Endodermal cell (in vitro differentiated cells): ENCODE measurements around the gene REC8. TPM values are rescaled to one million over a fixed set of nuclear protein-coding genes. Genes with fewer than 3 reads are reported as not detected.

Experiments
- DNase-seq: peaks from one replicate; pipeline ENCODE4 v3.0.0-alpha.2; 2017
- H3K27ac ChIP-seq: 2 replicates; pipeline ENCODE4 v1.5.1; 2013; ENCODE audit warnings: mild to moderate bottlenecking, low read depth, low read length, moderate library complexity
- H3K27me3 ChIP-seq: 2 replicates; pipeline ENCODE4 v1.6.1; 2013; ENCODE audit warnings: mild to moderate bottlenecking, low read length, moderate library complexity; ENCODE audit not compliant: insufficient read depth, control insufficient read depth, poor library complexity, severe bottlenecking
- H3K36me3 ChIP-seq: 2 replicates; pipeline ENCODE4 v1.7.0; 2013; ENCODE audit warnings: mild to moderate bottlenecking, low read length, moderate library complexity; ENCODE audit not compliant: control insufficient read depth, insufficient read depth
- H3K4me1 ChIP-seq: one replicate; pipeline ENCODE4 v1.7.0; 2013; ENCODE audit warnings: low read length; ENCODE audit not compliant: control insufficient read depth, insufficient read depth
- H3K4me3 ChIP-seq: 2 replicates; pipeline ENCODE4 v1.5.1; 2013; ENCODE audit warnings: mild to moderate bottlenecking, low read length, moderate library complexity
- H3K9ac ChIP-seq: 2 replicates; pipeline ENCODE4 v1.6.1; 2013; ENCODE audit warnings: mild to moderate bottlenecking, low read length, moderate library complexity; ENCODE audit not compliant: poor library complexity, severe bottlenecking; ENCODE audit errors: extremely low read depth
- H3K9me3 ChIP-seq: 2 replicates; pipeline ENCODE4 v1.6.1; 2013; ENCODE audit warnings: mild to moderate bottlenecking, low read length, moderate library complexity; ENCODE audit not compliant: control insufficient read depth
- H3K27ac Mint-ChIP-seq: 2 replicates; pipeline ENCODE4 v1.8.0; 2020; ENCODE audit warnings: mixed read lengths
- H3K27me3 Mint-ChIP-seq: 2 replicates; pipeline ENCODE4 v1.8.0; 2021; ENCODE audit warnings: mild to moderate bottlenecking, mixed read lengths; ENCODE audit not compliant: insufficient read depth
- H3K36me3 Mint-ChIP-seq: 2 replicates; pipeline ENCODE4 v1.8.0; 2020; ENCODE audit warnings: low read depth, mixed read lengths
- H3K4me1 Mint-ChIP-seq: 2 replicates; pipeline ENCODE4 v1.8.0; 2020; ENCODE audit warnings: mixed read lengths
- H3K4me3 Mint-ChIP-seq: 2 replicates; pipeline ENCODE4 v1.8.0; 2020; ENCODE audit warnings: mild to moderate bottlenecking, moderate library complexity, mixed read lengths
- H3K9me3 Mint-ChIP-seq: 2 replicates; pipeline ENCODE4 v1.8.0; 2020; ENCODE audit warnings: mild to moderate bottlenecking, mixed read lengths
- CTCF ChIP-seq: fragments of 200-600 bp; sonication (generic); conservative IDR thresholded peaks from 2 replicates; pipeline ENCODE4 v1.5.0; 2021; ENCODE audit warnings: antibody characterized with exemption, mild to moderate bottlenecking
- WGBS, 2 experiments: methylation state at CpG; one replicate each; pipeline versions ENCODE4 v1.1.5 to v1.1.7; 2013; ENCODE audit warnings: missing lambda C conversion rate in 2 of 2, mixed read lengths in 1 of 2; ENCODE audit not compliant: insufficient coverage in 1 of 2, insufficient read length in 1 of 2; 5-methylcytosine and 5-hydroxymethylcytosine counted together
- total RNA-seq, 2 donors: library from RNA; stranded (reverse); fragmentation: NEBNext Ultra II Directional in 1 of 2; extraction: Animal tissue kit (Norgen Biotek cat#: 25700) in 1 of 2; gene quantifications; 2 replicates in 1 of 2; 3 replicates in 1 of 2; pipeline ENCODE4 v1.2.1, GENCODE V29; 2021

Gene REC8
- total RNA-seq, 2 donors from 2014 or later: 60.3 to 98.3 TPM

DNA sequence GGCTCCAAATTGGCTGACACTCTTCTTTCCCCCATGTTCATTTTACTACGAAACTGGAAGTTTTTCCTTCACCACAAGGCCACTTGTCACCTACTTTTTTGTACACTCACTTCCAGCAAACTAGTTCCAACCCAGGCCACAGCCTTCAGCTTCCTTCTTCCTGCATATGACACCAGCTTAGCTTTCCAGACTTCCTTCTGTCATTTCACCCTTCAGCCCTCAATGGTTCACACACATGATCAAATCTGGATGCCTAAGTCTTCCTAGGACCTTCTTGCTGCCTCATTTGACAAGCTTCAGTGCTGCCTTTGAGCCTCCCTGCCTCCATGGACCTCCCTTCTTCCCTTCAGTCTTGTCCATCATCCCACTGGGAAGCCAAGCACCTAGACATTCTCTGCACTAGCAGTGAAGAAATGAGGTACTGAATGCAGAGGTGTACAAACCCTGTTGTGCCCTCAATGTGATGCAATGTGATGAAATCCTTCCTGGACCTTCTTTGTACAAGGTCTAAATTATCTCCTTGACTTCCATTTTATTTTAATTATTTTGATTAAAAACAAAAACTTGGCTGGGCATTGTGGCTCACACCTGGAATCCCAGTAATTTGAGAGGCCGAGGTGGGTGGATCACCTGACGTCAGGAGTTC, 4.3 kb upstream of the REC8 start:
- 91 to 96% methylated on average over 3 of the region's 3 CpGs for WGBS, 2 experiments

DNA sequence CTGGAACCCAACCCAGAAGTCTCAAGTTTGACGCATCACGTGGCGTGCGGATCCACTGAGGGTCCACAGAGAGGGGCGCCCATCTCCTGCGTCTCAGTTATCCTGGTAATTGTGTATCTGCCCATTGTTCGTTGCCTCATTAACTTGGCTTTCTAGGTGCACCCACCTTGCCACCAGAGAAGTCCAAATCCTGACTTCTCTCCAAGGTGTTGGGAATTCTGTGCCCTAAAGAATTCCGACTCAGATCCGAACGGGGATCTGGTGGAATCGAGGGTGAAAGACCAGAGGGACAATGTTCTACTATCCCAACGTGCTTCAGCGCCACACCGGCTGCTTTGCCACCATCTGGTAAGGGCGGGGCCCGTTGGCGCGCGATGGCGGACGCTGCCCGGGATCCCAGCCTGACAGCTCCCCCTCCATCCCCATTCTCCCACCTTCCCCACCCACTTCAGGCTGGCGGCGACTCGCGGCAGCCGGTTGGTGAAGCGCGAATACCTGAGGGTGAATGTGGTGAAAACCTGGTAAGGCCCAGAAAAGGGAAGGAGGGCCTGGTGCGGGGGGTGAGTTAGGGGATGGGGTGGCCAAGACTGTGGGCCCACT, 481 bp downstream of the REC8 start:
- H3K27me3 ChIP-seq: no peaks in the 10 kb centered on the region
- peak overlapping the region; percentile 85 for H3K4me3 ChIP-seq
- H3K27ac ChIP-seq: peak overlapping the region; percentile 60
- Mint-ChIP-seq H3K4me1 (no peaks in the 10 kb centered on the region), H3K27ac (peak overlapping the region; percentile 67), H3K9me3 (no peaks in the 10 kb centered on the region), H3K4me3 (peak overlapping the region; percentile 76), H3K36me3 (peaks cover 25% of the 10 kb centered on the region), H3K27me3 (no peaks in the 10 kb centered on the region)
- H3K36me3 ChIP-seq: peaks cover 4% of the 10 kb centered on the region
- TF ChIP-seq CTCF: no peak
- no peaks in the 10 kb centered on the region for H3K4me1 ChIP-seq
- peak; percentile 66 for DNase-seq
- H3K9me3 ChIP-seq: no peaks in the 10 kb centered on the region
- peak overlapping the region; percentile 49 for H3K9ac ChIP-seq
- 78 to 80% methylated on average over 12 to 29 of the region's 30 CpGs for WGBS, 2 experiments

More for the DNA sequence above, 4.3 kb upstream of the REC8 start:
- Histone ChIP-seq H3K27ac (no peak overlapping the region), H3K4me3 (no peak overlapping the region), H3K9me3 (no peaks in the 10 kb centered on the region), H3K27me3 (no peaks in the 10 kb centered on the region), H3K4me1 (no peaks in the 10 kb centered on the region), H3K9ac (no peak overlapping the region), H3K36me3 (peaks cover 22% of the 10 kb centered on the region)
- no peaks in the 10 kb centered on the region for H3K4me1 Mint-ChIP-seq
- no peaks in the 10 kb centered on the region for H3K9me3 Mint-ChIP-seq
- no peak for TF ChIP-seq CTCF
- no peak overlapping the region for H3K27ac Mint-ChIP-seq
- no peak for DNase-seq
- H3K36me3 Mint-ChIP-seq: peaks cover 26% of the 10 kb centered on the region
- H3K27me3 Mint-ChIP-seq: no peaks in the 10 kb centered on the region
- no peak overlapping the region for H3K4me3 Mint-ChIP-seq

- no peak for TF ChIP-seq CTCF
- Histone ChIP-seq H3K4me1 (no peaks in the 10 kb centered on the region), H3K36me3 (peaks cover 7% of the 10 kb centered on the region), H3K4me3 (peak overlapping the region; percentile 85), H3K27me3 (no peaks in the 10 kb centered on the region), H3K9ac (no peak overlapping the region), H3K27ac (no peak overlapping the region), H3K9me3 (no peaks in the 10 kb centered on the region)
- no peaks in the 10 kb centered on the region for H3K9me3 Mint-ChIP-seq
- H3K27ac Mint-ChIP-seq: no peak overlapping the region
- H3K36me3 Mint-ChIP-seq: peaks cover 29% of the 10 kb centered on the region
- H3K27me3 Mint-ChIP-seq: no peaks in the 10 kb centered on the region
- 91 to 98% methylated on average over 11 to 20 of the region's 20 CpGs for WGBS, 2 experiments
- no peak for DNase-seq
- peak overlapping the region; percentile 76 for H3K4me3 Mint-ChIP-seq
- no peaks in the 10 kb centered on the region for H3K4me1 Mint-ChIP-seq
Measured at GRCh38 chr14:24172871-24173281, 996 bp downstream of the REC8 start.
